WTC11 (cell line): ENCODE measurements around the gene SYDE2.

Source experiments
- E2F1 ChIP-seq: sonication (generic); formaldehyde crosslinking; IDR thresholded peaks from 2 replicates; pipeline ENCODE4 v1.8.0; 2022; ENCODE audit warnings: mild to moderate bottlenecking, missing genetic modification reagents
- IRF1 ChIP-seq: sonication (generic); formaldehyde crosslinking; IDR thresholded peaks from 2 replicates; pipeline ENCODE4 v1.8.0; 2023; ENCODE audit warnings: missing genetic modification reagents
- ZBTB43 ChIP-seq: sonication (generic); formaldehyde crosslinking; IDR thresholded peaks from 2 replicates; pipeline ENCODE4 v1.8.1; 2023; ENCODE audit warnings: mild to moderate bottlenecking, missing genetic modification reagents
- ZNF138 ChIP-seq: sonication (generic); formaldehyde crosslinking; conservative IDR thresholded peaks from 2 replicates; pipeline ENCODE4 v1.8.1; 2022; ENCODE audit warnings: mild to moderate bottlenecking, moderate library complexity, missing genetic modification reagents
- ZNF232 ChIP-seq: sonication (generic); formaldehyde crosslinking; IDR thresholded peaks from 2 replicates; pipeline ENCODE4 v1.8.0; 2022; ENCODE audit warnings: mild to moderate bottlenecking, missing genetic modification reagents
- ZNF263 ChIP-seq: sonication (generic); formaldehyde crosslinking; IDR thresholded peaks from 2 replicates; pipeline ENCODE4 v1.8.1; 2022; ENCODE audit warnings: low read depth, mild to moderate bottlenecking, moderate library complexity, missing genetic modification reagents
- ZNF396 ChIP-seq: fragments of 250-450 bp; sonication (Bioruptor Pico); IDR thresholded peaks from 2 replicates; pipeline ENCODE4 v1.8.0; 2021; ENCODE audit warnings: mild to moderate bottlenecking, moderate library complexity, borderline replicate concordance
- TF ChIP-seq, protein P1 (sequence below): fragments of 200-600 bp; IDR thresholded peaks from 2 replicates; pipeline ENCODE4 v1.8.0; 2022; ENCODE audit warnings: antibody characterized with exemption
- TF ChIP-seq, protein P2 (sequence below): sonication (generic); formaldehyde crosslinking; IDR thresholded peaks from 2 replicates; pipeline ENCODE4 v1.8.1; 2023; ENCODE audit warnings: mild to moderate bottlenecking, missing genetic modification reagents, moderate library complexity
- TF ChIP-seq, protein P3 (sequence below): sonication (generic); formaldehyde crosslinking; IDR thresholded peaks from 2 replicates; pipeline ENCODE4 v1.8.0; 2022; ENCODE audit warnings: mild to moderate bottlenecking, missing genetic modification reagents

- TF ChIP-seq, protein P1, sequence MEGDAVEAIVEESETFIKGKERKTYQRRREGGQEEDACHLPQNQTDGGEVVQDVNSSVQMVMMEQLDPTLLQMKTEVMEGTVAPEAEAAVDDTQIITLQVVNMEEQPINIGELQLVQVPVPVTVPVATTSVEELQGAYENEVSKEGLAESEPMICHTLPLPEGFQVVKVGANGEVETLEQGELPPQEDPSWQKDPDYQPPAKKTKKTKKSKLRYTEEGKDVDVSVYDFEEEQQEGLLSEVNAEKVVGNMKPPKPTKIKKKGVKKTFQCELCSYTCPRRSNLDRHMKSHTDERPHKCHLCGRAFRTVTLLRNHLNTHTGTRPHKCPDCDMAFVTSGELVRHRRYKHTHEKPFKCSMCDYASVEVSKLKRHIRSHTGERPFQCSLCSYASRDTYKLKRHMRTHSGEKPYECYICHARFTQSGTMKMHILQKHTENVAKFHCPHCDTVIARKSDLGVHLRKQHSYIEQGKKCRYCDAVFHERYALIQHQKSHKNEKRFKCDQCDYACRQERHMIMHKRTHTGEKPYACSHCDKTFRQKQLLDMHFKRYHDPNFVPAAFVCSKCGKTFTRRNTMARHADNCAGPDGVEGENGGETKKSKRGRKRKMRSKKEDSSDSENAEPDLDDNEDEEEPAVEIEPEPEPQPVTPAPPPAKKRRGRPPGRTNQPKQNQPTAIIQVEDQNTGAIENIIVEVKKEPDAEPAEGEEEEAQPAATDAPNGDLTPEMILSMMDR: no peak
- TF ChIP-seq, protein P2, sequence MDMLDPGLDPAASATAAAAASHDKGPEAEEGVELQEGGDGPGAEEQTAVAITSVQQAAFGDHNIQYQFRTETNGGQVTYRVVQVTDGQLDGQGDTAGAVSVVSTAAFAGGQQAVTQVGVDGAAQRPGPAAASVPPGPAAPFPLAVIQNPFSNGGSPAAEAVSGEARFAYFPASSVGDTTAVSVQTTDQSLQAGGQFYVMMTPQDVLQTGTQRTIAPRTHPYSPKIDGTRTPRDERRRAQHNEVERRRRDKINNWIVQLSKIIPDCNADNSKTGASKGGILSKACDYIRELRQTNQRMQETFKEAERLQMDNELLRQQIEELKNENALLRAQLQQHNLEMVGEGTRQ (CRISPR knock-in tag): no peak
- TF ChIP-seq ZNF232 (CRISPR knock-in tag) (no peak), ZNF263 (CRISPR knock-in tag) (no peak), ZNF396 (CRISPR knock-in tag) (no peak), IRF1 (no peak), E2F1 (CRISPR knock-in tag) (no peak), ZBTB43 (CRISPR knock-in tag) (no peak), ZNF138 (CRISPR knock-in tag) (no peak)
- TF ChIP-seq, protein P3, sequence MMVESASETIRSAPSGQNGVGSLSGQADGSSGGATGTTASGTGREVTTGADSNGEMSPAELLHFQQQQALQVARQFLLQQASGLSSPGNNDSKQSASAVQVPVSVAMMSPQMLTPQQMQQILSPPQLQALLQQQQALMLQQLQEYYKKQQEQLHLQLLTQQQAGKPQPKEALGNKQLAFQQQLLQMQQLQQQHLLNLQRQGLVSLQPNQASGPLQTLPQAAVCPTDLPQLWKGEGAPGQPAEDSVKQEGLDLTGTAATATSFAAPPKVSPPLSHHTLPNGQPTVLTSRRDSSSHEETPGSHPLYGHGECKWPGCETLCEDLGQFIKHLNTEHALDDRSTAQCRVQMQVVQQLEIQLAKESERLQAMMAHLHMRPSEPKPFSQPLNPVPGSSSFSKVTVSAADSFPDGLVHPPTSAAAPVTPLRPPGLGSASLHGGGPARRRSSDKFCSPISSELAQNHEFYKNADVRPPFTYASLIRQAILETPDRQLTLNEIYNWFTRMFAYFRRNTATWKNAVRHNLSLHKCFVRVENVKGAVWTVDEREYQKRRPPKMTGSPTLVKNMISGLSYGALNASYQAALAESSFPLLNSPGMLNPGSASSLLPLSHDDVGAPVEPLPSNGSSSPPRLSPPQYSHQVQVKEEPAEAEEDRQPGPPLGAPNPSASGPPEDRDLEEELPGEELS: no peak
These were observed 44.6 kb upstream of the SYDE2 start for GRCh38 chr1:85245456-85245855.
